ENCODE measurements around the gene IGSF3. TPM values are rescaled to one million over a fixed set of nuclear protein-coding genes. Genes with fewer than 3 reads are reported as not detected.
"Not testable (repeated sequence)": the region's sequence is repeated elsewhere in the genome, so short reads cannot be mapped to it uniquely, and the experiment has no call there.

IGSF3 gene
- total RNA-seq, 4 donors from 2014 or later = 2.6 to 4.6 (median 3.4) TPM

DNA sequence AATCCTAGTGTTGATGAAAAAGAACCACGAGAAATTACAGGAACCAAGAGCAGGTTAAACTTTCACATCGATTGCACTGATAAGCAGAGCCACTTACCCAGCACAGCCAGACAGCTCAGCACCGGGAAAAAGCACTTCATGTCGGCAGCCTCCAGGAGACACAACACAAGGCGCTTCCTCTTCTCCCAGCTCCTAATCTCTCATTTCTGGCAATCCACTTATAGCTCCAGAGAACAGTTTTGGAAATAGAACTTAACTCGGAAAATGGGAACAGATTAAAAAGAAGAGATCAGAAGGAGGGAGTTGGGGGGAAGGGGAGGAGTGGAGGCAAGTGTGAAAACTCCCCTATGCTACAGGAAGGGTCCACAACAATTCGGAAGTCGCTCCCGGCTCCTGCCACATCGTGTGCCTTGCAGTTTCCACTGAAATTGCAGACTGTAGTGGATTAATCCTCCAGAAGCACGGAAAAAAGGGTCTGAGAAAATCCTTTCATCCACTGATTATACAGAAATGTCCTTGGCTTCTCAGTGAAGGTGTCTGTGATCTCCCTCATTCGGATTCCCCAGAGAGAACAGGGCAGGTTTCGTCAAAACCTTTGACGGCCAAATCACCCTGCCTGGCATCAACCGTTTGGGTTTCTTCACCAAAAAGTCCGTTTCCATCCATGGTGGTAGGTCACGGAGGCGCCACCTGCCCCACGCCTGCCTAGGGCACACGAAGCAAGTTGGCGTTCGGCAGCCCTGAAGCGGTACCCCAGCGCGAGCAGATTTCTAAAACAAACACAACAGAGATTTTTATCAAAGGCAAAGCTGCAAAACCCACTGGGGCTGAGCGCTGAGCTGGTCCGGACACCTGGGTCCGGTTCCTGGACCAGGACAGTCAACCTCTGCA lies 1.1 kb downstream of the IGSF3 start:
- no peak for DNase-seq (ENCODE audit: low spot score)
- no peak for ATAC-seq (ENCODE audit: low FRiP score)
- TF ChIP-seq, protein P1, sequence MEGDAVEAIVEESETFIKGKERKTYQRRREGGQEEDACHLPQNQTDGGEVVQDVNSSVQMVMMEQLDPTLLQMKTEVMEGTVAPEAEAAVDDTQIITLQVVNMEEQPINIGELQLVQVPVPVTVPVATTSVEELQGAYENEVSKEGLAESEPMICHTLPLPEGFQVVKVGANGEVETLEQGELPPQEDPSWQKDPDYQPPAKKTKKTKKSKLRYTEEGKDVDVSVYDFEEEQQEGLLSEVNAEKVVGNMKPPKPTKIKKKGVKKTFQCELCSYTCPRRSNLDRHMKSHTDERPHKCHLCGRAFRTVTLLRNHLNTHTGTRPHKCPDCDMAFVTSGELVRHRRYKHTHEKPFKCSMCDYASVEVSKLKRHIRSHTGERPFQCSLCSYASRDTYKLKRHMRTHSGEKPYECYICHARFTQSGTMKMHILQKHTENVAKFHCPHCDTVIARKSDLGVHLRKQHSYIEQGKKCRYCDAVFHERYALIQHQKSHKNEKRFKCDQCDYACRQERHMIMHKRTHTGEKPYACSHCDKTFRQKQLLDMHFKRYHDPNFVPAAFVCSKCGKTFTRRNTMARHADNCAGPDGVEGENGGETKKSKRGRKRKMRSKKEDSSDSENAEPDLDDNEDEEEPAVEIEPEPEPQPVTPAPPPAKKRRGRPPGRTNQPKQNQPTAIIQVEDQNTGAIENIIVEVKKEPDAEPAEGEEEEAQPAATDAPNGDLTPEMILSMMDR (IDR thresholded peaks at IDR 0.05) = no peak

DNA sequence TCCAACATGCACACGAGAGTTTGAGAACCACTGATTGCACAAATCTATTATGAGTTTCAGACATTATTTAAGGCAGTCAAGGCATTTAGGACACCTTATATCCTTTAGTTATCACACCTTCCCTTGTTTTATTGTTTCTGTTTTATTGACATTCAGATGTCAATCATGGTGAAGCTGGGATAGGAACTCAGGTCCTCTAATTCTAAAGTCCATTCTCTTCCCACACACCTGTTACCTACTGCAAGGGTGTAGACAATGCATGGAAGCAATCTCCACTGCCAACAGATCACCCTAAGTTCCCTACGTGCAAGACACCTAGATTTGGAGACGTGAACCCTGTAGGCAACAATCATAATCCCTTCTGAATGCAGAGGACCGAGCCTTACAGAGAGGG lies 2.6 kb downstream of the IGSF3 start:
- ATAC-seq (ENCODE audit: low FRiP score) = no peak
- DNase-seq (ENCODE audit: low spot score) = no peak
- TF ChIP-seq, protein P1 (IDR thresholded peaks at IDR 0.05) = no peak

DNA sequence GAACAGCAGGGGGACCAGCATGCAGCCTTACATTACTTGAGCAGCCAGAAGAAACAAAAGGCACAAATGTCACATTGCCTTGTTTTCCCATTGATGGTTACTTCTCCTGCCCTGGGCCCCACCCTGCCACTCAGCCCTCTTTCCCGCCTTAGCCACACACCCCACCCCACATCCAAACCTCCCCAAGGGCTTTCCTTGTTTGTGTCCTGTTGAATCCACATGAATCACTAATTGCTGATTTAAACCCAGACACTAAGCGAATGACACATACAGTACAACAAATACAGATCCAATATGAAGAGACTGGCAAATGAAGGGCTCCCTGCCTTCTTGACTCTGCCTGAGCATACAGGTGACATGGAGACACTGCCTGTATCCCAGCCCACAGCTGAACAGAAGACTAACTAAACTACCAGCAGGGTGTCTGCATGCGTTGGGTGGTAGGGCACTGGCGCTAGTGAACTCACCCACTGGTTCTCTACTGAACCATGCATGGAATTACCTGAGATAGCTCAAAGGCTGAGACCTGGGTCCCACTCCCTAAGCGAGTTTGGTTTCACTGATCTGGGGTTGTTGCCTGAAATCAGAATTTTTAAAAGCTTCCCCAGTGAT lies 3.1 kb downstream of the IGSF3 start:
- ATAC-seq (ENCODE audit: low FRiP score) (no peak), DNase-seq (ENCODE audit: low spot score) (no peak)
- TF ChIP-seq, protein P1 (IDR thresholded peaks at IDR 0.05) = no peak

DNA sequence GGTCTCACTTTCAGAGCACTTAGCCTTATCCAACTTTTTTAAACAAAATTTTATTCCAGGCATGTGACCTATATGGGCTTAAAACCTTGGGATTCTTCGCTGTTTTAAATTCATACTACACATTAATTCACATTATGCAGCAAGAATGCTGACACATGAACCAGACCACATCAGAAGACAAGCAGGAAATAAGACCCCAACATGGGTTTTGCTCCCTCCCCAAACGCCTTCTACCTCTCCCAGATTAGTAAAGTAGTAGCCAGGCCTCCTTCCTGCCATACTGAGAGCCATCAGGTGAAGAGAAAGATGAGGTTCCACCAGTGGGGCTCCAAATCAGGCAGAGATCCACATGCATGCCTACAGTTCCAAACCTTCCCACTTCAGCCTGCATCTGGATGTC lies 3.7 kb downstream of the IGSF3 start:
- DNase-seq (ENCODE audit: low spot score) = no peak
- ATAC-seq (ENCODE audit: low FRiP score) = no peak
- TF ChIP-seq, protein P1 (IDR thresholded peaks at IDR 0.05) = no peak

DNA sequence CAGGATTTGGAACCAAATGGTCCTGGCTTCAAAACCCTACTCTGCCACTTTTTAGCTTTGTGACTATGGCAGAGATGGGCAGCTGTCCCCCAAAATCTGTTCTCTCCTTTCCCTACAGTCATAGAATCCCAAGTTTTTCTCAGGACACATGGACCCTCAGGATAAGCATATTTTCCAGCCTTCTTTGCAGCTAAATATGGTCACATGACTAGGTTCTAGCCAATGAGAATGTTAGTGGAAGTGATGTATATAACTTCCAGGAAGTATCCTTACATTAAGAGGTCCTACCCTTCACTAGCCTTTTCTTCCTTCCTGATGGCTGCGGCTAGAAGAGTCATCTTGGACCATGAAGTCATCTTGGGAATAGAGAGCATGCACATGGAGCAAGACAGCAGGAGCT lies 5.9 kb downstream of the IGSF3 start:
- TF ChIP-seq, protein P1 (IDR thresholded peaks at IDR 0.05) = no peak
- no peak for ATAC-seq (ENCODE audit: low FRiP score)

DNA sequence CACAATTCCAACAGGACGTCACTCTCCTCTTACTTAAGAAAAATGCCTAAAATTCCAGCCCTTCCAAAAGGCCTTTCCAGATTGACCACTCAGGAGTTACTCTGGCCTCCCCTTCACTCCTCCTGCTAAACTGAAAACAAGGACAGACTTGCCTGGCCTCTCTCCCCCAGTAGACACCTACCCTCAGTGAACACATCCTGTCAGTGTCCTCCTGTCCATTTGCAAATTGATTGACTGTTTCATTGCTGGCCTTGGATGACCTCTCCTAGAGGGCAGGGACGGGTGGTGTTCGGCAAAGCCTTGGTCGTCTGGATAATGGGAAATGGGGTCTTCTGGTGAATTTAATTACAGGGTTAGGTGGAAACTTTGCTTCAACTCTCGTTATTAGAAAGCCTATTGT lies 8.9 kb downstream of the IGSF3 start:
- not testable (repeated sequence) for ATAC-seq (ENCODE audit: low FRiP score)

More for the DNA sequence above, 5.9 kb downstream of the IGSF3 start:
- no peak for DNase-seq (ENCODE audit: low spot score)

DNA sequence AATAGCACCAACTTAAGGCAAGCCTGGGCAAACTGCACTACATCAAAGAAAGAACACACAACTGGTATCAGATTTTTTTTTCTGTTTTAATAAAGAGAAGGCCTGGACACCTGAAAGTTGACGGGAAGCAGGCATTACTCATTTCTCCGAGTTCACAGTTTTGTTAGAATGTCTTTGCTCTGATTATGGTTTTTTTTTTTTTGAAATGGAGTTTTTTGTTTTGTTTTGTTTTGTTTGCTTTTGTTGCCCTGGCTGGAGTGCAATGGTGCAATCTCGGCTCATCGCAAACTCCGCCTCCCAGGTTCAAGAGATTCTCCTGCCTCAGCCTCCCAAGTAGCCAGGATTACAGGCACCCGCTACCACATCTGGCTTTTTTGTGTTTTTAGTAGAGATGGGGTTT lies 9.7 kb downstream of the IGSF3 start:
- not testable (repeated sequence) for ATAC-seq (ENCODE audit: low FRiP score); DNase-seq (ENCODE audit: low spot score)

More for the DNA sequence above, 8.9 kb downstream of the IGSF3 start:
- DNase-seq (ENCODE audit: low spot score) = not testable (repeated sequence)

DNA sequence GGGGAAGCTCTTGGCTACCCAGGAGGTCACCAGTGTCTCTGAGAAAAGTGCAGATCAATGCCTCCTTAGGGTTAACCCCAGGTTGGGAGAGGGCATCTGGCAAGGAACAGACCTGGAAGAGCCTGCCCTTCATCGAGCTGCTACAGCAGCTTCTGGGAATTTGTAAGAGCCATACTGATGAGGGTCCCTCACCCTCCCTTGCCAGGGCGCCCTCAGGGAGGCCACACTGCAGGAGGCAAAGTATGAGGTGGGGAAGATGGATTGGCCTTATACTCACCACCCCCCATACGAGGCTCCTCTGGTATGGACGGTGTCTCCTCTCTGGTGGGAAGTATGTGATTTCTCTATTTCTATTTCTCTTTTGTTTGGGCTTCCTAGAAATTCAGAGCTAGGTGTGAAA lies 13.2 kb downstream of the IGSF3 start:
- no peak for DNase-seq (ENCODE audit: low spot score)
- TF ChIP-seq, protein P1 (IDR thresholded peaks at IDR 0.05) = no peak
- no peak for ATAC-seq (ENCODE audit: low FRiP score)

DNA sequence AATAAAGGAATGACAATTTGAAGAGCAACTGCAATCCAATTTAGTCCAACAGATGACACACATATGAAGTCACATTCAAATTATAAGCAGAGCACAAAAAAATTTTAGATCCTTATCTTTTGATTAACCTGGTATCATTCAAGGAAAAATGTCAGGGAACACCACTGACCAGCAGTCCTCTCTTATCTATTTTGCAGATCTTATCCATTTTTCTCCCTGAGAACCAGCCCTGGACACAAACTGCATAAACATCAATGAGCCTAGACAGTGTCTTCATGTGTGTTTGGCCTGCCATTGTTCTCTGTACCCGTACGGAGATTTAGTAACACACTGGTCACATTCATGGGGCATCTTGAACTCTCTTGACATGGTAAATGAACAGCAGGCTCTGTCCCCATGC lies 14.9 kb downstream of the IGSF3 start:
- not testable (repeated sequence) for ATAC-seq (ENCODE audit: low FRiP score); DNase-seq (ENCODE audit: low spot score)

DNA sequence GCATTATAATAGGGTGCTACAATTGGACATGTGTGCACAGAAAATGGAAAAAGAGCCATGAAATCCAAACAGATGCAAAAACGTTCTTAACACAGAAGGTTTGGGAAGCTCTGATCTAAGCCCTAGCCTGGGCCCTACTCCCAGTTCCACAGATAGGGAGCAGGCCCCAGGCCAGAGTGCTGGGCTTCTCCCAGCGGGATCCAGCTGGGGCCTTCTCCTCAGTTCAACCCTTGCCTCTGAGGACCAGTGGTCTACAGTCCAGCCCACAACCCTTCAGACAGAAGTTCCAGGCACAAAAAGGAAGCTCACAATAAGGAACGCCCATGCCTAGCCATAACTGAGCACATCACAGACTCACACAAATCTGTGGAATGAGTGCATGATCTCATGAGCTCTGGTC lies 16.8 kb downstream of the IGSF3 start:
- ATAC-seq (ENCODE audit: low FRiP score); DNase-seq (ENCODE audit: low spot score): not testable (repeated sequence)

DNA sequence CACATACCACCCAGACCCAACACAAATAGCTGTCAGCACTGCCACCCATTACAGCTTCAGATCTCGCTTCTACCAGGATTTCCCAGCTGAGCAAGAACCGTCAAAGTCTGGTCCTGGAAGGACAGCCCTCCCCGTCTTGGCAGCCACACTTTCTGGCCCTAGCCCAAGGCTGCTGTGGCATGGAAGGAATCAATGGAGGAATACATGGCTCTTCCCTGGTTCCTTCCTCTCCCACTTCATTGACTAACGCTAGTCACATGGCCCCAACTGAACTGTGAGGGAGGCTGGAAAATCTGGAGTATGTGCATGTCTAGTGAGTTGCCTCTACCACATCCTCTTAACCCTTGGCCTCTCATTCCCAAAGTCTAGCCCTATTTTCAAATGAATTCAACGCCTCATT lies 18.5 kb downstream of the IGSF3 start:
- not testable (repeated sequence) for ATAC-seq (ENCODE audit: low FRiP score); DNase-seq (ENCODE audit: low spot score)

DNA sequence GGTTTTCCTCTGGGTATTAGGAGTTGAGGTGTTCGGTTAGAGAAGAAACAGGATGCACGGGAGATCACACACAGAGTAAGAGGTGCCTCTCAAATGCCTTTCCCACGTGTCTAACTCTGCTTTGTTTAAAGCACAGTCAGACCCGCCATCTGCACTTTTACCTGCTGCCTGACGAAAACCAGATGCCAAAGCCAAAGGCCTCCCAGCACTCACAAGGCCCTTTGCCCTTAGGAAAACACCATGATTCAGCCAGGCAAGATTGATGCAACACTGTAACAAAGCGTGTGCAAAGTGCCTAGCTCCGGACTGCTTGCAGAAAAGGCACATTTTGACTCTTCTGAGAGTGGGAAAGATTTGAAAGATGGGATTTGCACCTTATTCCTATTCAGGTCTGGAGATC lies 19.2 kb downstream of the IGSF3 start:
- ATAC-seq (ENCODE audit: low FRiP score); DNase-seq (ENCODE audit: low spot score): not testable (repeated sequence)

All from omental fat pad (tissue), 4 donors.